ENCODE results near the gene HOXA6.

- no peak for TF ChIP-seq CTCF (IDR thresholded peaks at IDR 0.05)
- TF ChIP-seq POLR2A (IDR thresholded peaks at IDR 0.05): no peak
Measured at GRCh38 chr7:27162561-27163287, 15.2 kb upstream of the HOXA6 start.

Data from esophagus squamous epithelium (tissue), 4 donors.